HG03159 (cell line): Measurements from ENCODE around the gene MPPED1.

Source experiments
- ATAC-seq: cut with Tn5 transposase; IDR thresholded peaks from one replicate; pipeline ENCODE4 v1.9.1; 2021; ENCODE audit warnings: mild to moderate bottlenecking, moderate library complexity; ENCODE audit not compliant: unreplicated experiment

The MPPED1 gene

GRCh38 chr22:43411869-43412807 lies at the start of gene MPPED1:
TSS of gene MPPED1 (plus strand) at chr22:43412014. CDS start at chr22:43424986, 12,972 bp downstream.
- ATAC-seq, result no peak

GRCh38 chr22:43363315-43364168 lies 48.3 kb upstream of the MPPED1 start:
- ATAC-seq, result no peak

- no peak for ATAC-seq
Measured at GRCh38 chr22:43364169-43364435, 47.7 kb upstream of the MPPED1 start.

- ATAC-seq, result no peak
Measured at GRCh38 chr22:43365715-43366440, 45.9 kb upstream of the MPPED1 start.

- ATAC-seq, result no peak
Measured at GRCh38 chr22:43370036-43370435, 41.8 kb upstream of the MPPED1 start.

GRCh38 chr22:43375951-43376455 lies 35.8 kb upstream of the MPPED1 start:
- no peak for ATAC-seq

GRCh38 chr22:43376765-43377547 lies 34.9 kb upstream of the MPPED1 start:
- ATAC-seq, result no peak

GRCh38 chr22:43377548-43377895 lies 34.3 kb upstream of the MPPED1 start:
- no peak for ATAC-seq

GRCh38 chr22:43377896-43378704 lies 33.7 kb upstream of the MPPED1 start:
- ATAC-seq, result no peak

- ATAC-seq, result no peak
Measured at GRCh38 chr22:43381693-43382092, 30.1 kb upstream of the MPPED1 start.

- ATAC-seq, result no peak
Measured at GRCh38 chr22:43384863-43385262, 27.0 kb upstream of the MPPED1 start.

- no peak for ATAC-seq
Measured at GRCh38 chr22:43385770-43386641, 25.8 kb upstream of the MPPED1 start.

- no peak for ATAC-seq
Measured at GRCh38 chr22:43387815-43388214, 24.0 kb upstream of the MPPED1 start.

GRCh38 chr22:43388420-43388851 lies 23.4 kb upstream of the MPPED1 start:
- no peak for ATAC-seq

GRCh38 chr22:43389227-43389836 lies 22.5 kb upstream of the MPPED1 start:
- no peak for ATAC-seq

- ATAC-seq, result no peak
Measured at GRCh38 chr22:43390166-43390565, 21.6 kb upstream of the MPPED1 start.

GRCh38 chr22:43390872-43391271 lies 20.9 kb upstream of the MPPED1 start:
- ATAC-seq, result no peak

- ATAC-seq, result no peak
Measured at GRCh38 chr22:43391306-43391705, 20.5 kb upstream of the MPPED1 start.
